ENCODE data around the gene FSTL4.

DNA sequence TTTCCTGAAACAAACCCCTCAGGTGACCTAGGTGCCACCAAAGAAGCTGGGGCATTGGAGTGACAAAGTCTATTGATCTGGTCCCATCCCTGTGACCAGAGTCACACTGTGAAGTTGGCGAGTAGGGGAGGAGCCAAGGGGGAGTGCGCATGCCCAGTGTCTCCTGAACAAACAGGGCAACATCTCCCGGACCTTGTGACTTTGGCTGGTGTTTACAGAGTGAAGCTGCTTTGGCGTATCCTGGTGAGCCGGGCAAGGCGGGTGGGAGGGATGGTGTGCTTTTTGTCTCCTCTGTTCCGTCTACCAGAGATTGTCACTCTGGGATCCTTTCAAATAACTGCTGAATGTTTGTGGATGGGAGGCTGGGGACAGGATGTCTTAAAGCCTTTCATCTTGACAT, 356.1 kb downstream of the FSTL4 start:
- TF ChIP-seq, protein P1, sequence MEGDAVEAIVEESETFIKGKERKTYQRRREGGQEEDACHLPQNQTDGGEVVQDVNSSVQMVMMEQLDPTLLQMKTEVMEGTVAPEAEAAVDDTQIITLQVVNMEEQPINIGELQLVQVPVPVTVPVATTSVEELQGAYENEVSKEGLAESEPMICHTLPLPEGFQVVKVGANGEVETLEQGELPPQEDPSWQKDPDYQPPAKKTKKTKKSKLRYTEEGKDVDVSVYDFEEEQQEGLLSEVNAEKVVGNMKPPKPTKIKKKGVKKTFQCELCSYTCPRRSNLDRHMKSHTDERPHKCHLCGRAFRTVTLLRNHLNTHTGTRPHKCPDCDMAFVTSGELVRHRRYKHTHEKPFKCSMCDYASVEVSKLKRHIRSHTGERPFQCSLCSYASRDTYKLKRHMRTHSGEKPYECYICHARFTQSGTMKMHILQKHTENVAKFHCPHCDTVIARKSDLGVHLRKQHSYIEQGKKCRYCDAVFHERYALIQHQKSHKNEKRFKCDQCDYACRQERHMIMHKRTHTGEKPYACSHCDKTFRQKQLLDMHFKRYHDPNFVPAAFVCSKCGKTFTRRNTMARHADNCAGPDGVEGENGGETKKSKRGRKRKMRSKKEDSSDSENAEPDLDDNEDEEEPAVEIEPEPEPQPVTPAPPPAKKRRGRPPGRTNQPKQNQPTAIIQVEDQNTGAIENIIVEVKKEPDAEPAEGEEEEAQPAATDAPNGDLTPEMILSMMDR (IDR thresholded peaks at IDR 0.05): no peak
- TF ChIP-seq POLR2A (IDR thresholded peaks at IDR 0.05): no peak

Data from lower leg skin (tissue), 3 donors.